Upper lobe of left lung (tissue), 6 donors: Measurements from ENCODE around the gene FAM53B. TPM values are rescaled to one million over a fixed set of nuclear protein-coding genes. Genes with fewer than 3 reads are reported as not detected.

ENCODE experiments used
- ATAC-seq, 2 donors: fragments of 200-7000 bp; cut with Tn5 transposase; one replicate each; pipeline ENCODE4 v1.9.1; 2022; ENCODE audit warnings: mild to moderate bottlenecking in 2 of 2, moderate library complexity in 2 of 2; ENCODE audit not compliant: low FRiP score in 2 of 2
- DNase-seq, 2 donors: peaks; one replicate each; pipeline ENCODE4 v3.0.0-alpha.2; 2019 to 2020
- H3K27ac ChIP-seq, 4 donors: fragments of 200-600 bp; sonication (generic); one replicate each; pipeline ENCODE4 v1.5.1; 2016 to 2019
- H3K27me3 ChIP-seq, 4 donors: fragments of 200-600 bp; sonication (generic); one replicate each; pipeline ENCODE4 v1.5.1; 2017 to 2019
- H3K36me3 ChIP-seq, 4 donors: fragments of 200-600 bp; sonication (generic); one replicate each; pipeline ENCODE4 v1.5.1; 2016 to 2019
- H3K4me1 ChIP-seq, 4 donors: fragments of 200-600 bp; sonication (generic); one replicate each; pipeline ENCODE4 v1.5.1; 2018 to 2019
- H3K4me3 ChIP-seq, 4 donors: fragments of 200-600 bp; sonication (generic); one replicate each; pipeline ENCODE4 v1.5.1; 2017 to 2019; ENCODE audit warnings: mild to moderate bottlenecking in 2 of 4, moderate library complexity in 1 of 4
- H3K9me3 ChIP-seq, 4 donors: fragments of 200-600 bp; sonication (generic); one replicate each; pipeline ENCODE4 v1.5.1; 2018 to 2019
- EP300 ChIP-seq, 4 donors: sonication (generic); formaldehyde crosslinking; IDR thresholded peaks; one replicate each; pipeline ENCODE4 v1.5.1; 2017; ENCODE audit warnings: antibody characterized with exemption in 4 of 4, control low read depth in 2 of 4
- POLR2A ChIP-seq, 4 donors: fragments of 450-650 bp; IDR thresholded peaks; one replicate each; pipeline ENCODE4 v1.5.1; 2016 to 2017; ENCODE audit warnings: antibody characterized with exemption in 4 of 4, mild to moderate bottlenecking in 2 of 4
- POLR2AphosphoS5 ChIP-seq, 2 donors: sonication (generic); formaldehyde crosslinking; IDR thresholded peaks; one replicate each; pipeline ENCODE4 v1.5.1; 2017; ENCODE audit warnings: antibody characterized with exemption in 2 of 2
- WGBS, 2 donors: methylation state at CpG; one replicate each; pipeline ENCODE4 v1.1.5; 2017 to 2018; 5-methylcytosine and 5-hydroxymethylcytosine counted together
- total RNA-seq, 6 donors: library from RNA; depleted of rRNA in 4 of 6; stranded (reverse); fragments of >200 nt in 4 of 6; gene quantifications; one replicate each; pipeline versions ENCODE4 v1.1.0 to v1.2.1, GENCODE V29; 2016 to 2021
- TF ChIP-seq, protein P1 (sequence below), 6 experiments: fragments of 450-650 bp in 4 of 6; fragments of 200-600 bp in 2 of 6; sonication (generic) in 2 of 6; IDR thresholded peaks; one replicate each; pipeline ENCODE4 v1.5.1; 2016 to 2019; ENCODE audit warnings: antibody characterized with exemption in 6 of 6
- donor health status: DM: no; HTN: no; CAD: no; lungs with moderate emphysema.
- donor health status: DM: no; HTN: yes; CAD: no; lungs with severe emphysema.

The FAM53B gene
- total RNA-seq, 6 donors from 2014 or later = 35.8 to 62.5 (median 47.8) TPM

DNA sequence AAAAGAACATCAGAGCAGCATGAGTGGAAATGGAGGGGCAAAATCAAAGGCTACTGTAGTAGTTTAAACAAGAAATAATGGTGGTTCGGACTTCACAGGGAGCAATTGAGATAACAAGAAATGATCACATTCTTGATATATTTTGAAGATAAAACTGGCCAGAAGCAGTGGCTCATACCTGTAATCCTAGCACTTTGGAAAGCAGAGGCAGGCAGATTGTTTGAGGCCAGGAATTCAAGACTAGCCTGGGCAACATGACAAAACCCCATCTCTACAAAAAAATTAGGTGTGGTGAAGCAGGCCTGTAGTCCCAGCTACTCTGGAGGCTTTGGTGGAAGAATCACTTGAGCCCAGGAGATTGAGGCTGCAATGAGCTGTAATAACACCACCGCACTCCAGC lies 24.6 kb upstream of the FAM53B start:
- H3K9me3 ChIP-seq = no peaks in the 10 kb centered on the region
- H3K4me3 ChIP-seq = no peak overlapping the region
- no peaks in the 10 kb centered on the region for H3K27me3 ChIP-seq
- ATAC-seq (no peak), DNase-seq (no peak)
- no peak overlapping the region for H3K27ac ChIP-seq
- TF ChIP-seq, protein P1, sequence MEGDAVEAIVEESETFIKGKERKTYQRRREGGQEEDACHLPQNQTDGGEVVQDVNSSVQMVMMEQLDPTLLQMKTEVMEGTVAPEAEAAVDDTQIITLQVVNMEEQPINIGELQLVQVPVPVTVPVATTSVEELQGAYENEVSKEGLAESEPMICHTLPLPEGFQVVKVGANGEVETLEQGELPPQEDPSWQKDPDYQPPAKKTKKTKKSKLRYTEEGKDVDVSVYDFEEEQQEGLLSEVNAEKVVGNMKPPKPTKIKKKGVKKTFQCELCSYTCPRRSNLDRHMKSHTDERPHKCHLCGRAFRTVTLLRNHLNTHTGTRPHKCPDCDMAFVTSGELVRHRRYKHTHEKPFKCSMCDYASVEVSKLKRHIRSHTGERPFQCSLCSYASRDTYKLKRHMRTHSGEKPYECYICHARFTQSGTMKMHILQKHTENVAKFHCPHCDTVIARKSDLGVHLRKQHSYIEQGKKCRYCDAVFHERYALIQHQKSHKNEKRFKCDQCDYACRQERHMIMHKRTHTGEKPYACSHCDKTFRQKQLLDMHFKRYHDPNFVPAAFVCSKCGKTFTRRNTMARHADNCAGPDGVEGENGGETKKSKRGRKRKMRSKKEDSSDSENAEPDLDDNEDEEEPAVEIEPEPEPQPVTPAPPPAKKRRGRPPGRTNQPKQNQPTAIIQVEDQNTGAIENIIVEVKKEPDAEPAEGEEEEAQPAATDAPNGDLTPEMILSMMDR (IDR thresholded peaks at IDR 0.05) = no peak
- TF ChIP-seq EP300 (IDR thresholded peaks at IDR 0.05) (no peak), POLR2A (IDR thresholded peaks at IDR 0.05) (no peak), POLR2AphosphoS5 (IDR thresholded peaks at IDR 0.05) (no peak)
- no peaks in the 10 kb centered on the region for H3K4me1 ChIP-seq
- 89 to 97% methylated on average over 1 to 2 of the region's 2 CpGs for WGBS, 2 donors
- H3K36me3 ChIP-seq = peaks cover 0 to 31% (median 1%) of the 10 kb centered on the region in 4 donors

DNA sequence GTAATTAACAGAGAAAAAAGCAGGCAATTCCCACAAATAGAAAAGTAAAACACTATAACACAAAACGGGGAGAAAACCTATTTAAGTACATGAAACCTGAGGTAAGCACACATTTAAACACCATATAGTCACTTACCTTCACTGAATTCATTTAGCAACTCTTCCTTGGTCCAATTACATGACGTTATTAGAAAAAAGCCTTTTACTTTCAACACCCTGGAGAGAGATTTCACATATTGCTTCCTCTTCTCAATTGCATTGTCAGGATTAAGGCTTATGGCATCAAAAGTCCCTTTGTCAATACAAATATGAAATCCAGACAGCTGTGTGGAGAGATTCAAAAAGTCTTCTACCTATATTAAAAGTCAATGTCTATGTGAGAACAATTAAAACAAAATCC lies 21.1 kb upstream of the FAM53B start:
- Histone ChIP-seq H3K4me3 (no peak overlapping the region), H3K4me1 (no peaks in the 10 kb centered on the region), H3K36me3 (peaks cover 0 to 29% (median 13%) of the 10 kb centered on the region in 4 donors), H3K27ac (no peak overlapping the region), H3K27me3 (no peaks in the 10 kb centered on the region), H3K9me3 (no peaks in the 10 kb centered on the region)
- TF ChIP-seq POLR2AphosphoS5 (IDR thresholded peaks at IDR 0.05) = no peak
- no peak for TF ChIP-seq POLR2A (IDR thresholded peaks at IDR 0.05)
- TF ChIP-seq EP300 (IDR thresholded peaks at IDR 0.05) = no peak
- TF ChIP-seq, protein P1 (IDR thresholded peaks at IDR 0.05) = no peak
- ATAC-seq (no peak), DNase-seq (no peak)
- WGBS, 2 donors = 82 to 87% methylated on average over 2 of the region's 2 CpGs

DNA sequence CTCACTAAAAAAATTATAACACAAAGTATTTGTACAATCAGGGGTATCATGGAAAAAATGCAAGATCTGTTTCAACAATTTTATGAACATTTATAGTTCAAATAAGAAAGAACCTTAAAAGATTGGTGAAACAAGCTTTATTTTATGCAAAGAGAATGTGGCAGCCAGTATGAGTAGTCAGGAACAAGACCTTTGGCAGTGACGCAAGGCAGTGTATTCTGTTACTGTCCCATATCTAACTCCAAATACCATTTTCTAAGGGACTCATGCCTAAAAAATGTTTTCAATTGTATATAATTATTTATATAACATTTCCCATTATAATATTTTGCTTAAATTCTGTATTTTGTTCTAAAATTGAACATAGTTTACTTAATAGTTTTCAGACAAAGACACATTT lies 19.1 kb upstream of the FAM53B start:
- no peak overlapping the region for H3K4me3 ChIP-seq
- H3K27me3 ChIP-seq = no peaks in the 10 kb centered on the region
- DNase-seq (no peak), ATAC-seq (no peak)
- no peaks in the 10 kb centered on the region for H3K9me3 ChIP-seq
- peaks cover 0 to 45% (median 15%) of the 10 kb centered on the region in 4 donors for H3K36me3 ChIP-seq
- TF ChIP-seq POLR2A (IDR thresholded peaks at IDR 0.05) (no peak), EP300 (IDR thresholded peaks at IDR 0.05) (no peak), POLR2AphosphoS5 (IDR thresholded peaks at IDR 0.05) (no peak)
- TF ChIP-seq, protein P1 (IDR thresholded peaks at IDR 0.05) = no peak
- WGBS, 2 donors = 98 to 100% methylated on average over 1 of the region's 1 CpG
- no peaks in the 10 kb centered on the region for H3K4me1 ChIP-seq
- H3K27ac ChIP-seq = no peak overlapping the region

DNA sequence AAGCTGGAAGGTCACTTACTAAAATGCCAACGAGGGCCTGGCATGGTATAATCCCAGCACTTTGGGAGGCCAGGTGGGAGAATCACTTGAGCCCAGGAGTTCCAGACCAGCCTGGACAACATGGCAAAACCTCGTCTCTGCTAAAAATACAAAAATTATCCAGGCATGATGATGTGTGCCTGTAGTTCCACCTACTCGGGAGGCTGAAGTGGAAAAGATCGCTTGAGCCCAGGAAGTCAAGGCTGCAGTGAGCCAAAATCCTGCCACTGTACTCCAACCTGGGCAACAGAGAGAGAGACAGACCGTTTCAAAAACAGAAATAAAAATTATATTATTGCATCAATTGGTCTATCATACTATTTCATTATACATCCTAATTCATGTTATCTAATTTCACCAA lies 18.1 kb upstream of the FAM53B start:
- H3K27ac ChIP-seq = no peak overlapping the region
- H3K4me1 ChIP-seq = no peaks in the 10 kb centered on the region
- H3K36me3 ChIP-seq = peaks cover 0 to 49% (median 15%) of the 10 kb centered on the region in 4 donors
- TF ChIP-seq EP300 (IDR thresholded peaks at IDR 0.05) (no peak), POLR2AphosphoS5 (IDR thresholded peaks at IDR 0.05) (no peak), POLR2A (IDR thresholded peaks at IDR 0.05) (no peak)
- TF ChIP-seq, protein P1 (IDR thresholded peaks at IDR 0.05) = no peak
- DNase-seq (no peak), ATAC-seq (no peak)
- H3K4me3 ChIP-seq = no peak overlapping the region
- 90 to 93% methylated on average over 5 of the region's 5 CpGs for WGBS, 2 donors
- no peaks in the 10 kb centered on the region for H3K27me3 ChIP-seq
- no peaks in the 10 kb centered on the region for H3K9me3 ChIP-seq

DNA sequence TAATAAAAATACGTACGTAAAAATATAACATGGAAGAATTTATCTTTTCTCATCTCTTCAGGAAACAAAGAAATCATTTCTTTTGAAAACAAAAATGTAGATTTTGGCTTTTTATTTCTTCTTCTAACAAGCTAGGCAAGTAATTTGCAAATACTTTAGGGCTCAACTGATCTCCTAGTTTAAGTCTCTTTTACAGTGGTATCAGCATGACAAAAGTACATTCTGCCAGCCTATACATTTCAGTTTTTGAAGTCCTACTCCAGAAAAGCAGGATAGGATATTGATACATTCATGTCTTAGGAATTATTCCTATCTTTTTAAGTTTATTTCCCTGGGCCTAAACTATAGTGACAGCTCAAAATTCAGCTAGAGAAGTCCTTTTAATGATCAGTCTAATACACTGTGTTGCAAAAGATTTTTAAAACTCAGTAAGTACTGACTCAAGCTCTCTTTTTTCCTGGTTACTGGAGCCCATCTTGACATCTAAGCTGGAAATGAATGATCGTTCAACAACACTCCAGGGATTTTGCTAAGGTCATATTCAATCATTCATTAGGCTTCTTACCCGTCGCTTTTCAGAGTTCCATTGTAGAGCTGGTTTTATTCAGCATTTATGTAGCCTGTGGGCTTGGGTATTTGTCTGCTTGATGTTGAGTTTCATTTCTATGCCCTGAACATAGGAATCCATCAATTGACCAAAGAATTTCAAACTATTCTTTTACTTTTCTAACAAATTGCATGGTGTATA lies 12.2 kb upstream of the FAM53B start:
- H3K4me3 ChIP-seq = no peak overlapping the region
- TF ChIP-seq POLR2A (IDR thresholded peaks at IDR 0.05) (no peak), EP300 (IDR thresholded peaks at IDR 0.05) (no peak), POLR2AphosphoS5 (IDR thresholded peaks at IDR 0.05) (no peak)
- TF ChIP-seq, protein P1 (IDR thresholded peaks at IDR 0.05) = no peak
- peak overlapping the region in 2 of 4 donors; percentile 48 to 49 for H3K27ac ChIP-seq
- no peak for ATAC-seq
- no peak for DNase-seq
- H3K36me3 ChIP-seq = peaks cover 0 to 32% (median 6%) of the 10 kb centered on the region in 4 donors
- no peaks in the 10 kb centered on the region for H3K27me3 ChIP-seq
- 81 to 84% methylated on average over 5 of the region's 5 CpGs for WGBS, 2 donors
- H3K4me1 ChIP-seq = peaks cover 0 to 10% (median 3%) of the 10 kb centered on the region in 4 donors
- no peaks in the 10 kb centered on the region for H3K9me3 ChIP-seq
